ENCODE measurements around the gene CAPNS1. TPM values are rescaled to one million over a fixed set of nuclear protein-coding genes. Genes with fewer than 3 reads are reported as not detected.

Gene CAPNS1
- total RNA-seq, 1 donor, result 346 TPM

DNA sequence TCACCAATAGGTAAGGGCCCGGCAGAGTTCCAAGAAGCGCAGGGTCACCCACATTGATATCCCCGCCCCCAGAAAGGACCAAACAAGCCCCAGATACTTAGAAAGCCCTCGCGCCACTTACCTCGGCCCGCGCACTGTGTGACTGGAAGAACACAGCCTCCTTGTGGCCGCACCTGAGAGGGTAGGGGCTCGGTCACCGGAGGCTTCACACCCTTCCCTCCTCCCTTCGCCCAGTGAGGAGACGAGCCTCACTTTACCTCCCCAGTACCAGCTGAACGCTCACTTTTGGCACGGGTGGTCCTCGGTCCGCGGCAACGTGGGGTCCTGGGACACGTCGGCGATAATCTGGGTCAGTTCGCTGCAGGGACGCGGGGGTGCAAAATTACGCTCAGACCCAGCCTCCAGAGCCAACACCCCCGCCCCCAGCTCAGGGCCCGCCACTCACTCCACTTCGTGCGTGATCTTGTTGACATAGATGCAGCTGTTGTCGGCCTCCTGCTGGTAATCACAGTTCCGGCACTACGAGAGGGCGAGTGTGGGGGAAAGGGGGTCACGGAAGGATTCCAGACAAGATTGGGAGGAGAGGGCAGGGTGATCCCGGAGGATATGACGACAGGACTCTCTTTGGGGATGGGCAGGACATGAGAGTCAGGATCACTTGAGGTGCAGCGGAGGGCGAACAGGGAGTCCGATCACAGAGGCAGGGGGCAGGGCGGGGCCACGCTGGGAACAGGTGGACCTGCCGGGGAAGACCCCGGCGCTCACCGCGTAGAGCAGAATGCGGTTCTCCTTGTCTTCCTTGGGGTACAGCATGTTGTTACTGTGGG, 25.8 kb upstream of the CAPNS1 start:
- peak; percentile 40 for DNase-seq (ENCODE audit: low read depth)
- TF ChIP-seq, protein P1, sequence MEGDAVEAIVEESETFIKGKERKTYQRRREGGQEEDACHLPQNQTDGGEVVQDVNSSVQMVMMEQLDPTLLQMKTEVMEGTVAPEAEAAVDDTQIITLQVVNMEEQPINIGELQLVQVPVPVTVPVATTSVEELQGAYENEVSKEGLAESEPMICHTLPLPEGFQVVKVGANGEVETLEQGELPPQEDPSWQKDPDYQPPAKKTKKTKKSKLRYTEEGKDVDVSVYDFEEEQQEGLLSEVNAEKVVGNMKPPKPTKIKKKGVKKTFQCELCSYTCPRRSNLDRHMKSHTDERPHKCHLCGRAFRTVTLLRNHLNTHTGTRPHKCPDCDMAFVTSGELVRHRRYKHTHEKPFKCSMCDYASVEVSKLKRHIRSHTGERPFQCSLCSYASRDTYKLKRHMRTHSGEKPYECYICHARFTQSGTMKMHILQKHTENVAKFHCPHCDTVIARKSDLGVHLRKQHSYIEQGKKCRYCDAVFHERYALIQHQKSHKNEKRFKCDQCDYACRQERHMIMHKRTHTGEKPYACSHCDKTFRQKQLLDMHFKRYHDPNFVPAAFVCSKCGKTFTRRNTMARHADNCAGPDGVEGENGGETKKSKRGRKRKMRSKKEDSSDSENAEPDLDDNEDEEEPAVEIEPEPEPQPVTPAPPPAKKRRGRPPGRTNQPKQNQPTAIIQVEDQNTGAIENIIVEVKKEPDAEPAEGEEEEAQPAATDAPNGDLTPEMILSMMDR (IDR thresholded peaks at IDR 0.05; ENCODE audit: insufficient read depth, low read depth, low read length), result peak; percentile 10
- peak overlapping the region; percentile 97 for H3K4me3 ChIP-seq (ENCODE audit: low read depth, low read length)

- DNase-seq (ENCODE audit: low read depth), result peak; percentile 100
- TF ChIP-seq, protein P1 (IDR thresholded peaks at IDR 0.05; ENCODE audit: insufficient read depth, low read depth, low read length), result no peak
- peak within 1 kb of the TSS; percentile 97 for H3K4me3 ChIP-seq (ENCODE audit: low read depth, low read length)
Measured at GRCh38 chr19:36114721-36115452, 25.0 kb upstream of the CAPNS1 start, which contains the start of gene POLR2I. POLR2I (minus strand) TSS chr19:36114875; CDS start chr19:36114856, 19 bp downstream.

GRCh38 chr19:36115453-36116343, 24.2 kb upstream of the CAPNS1 start, which contains the start of gene TBCB:
TBCB (plus strand) TSS chr19:36115468; CDS start chr19:36115561, 93 bp downstream.
- TF ChIP-seq, protein P1 (IDR thresholded peaks at IDR 0.05; ENCODE audit: insufficient read depth, low read depth, low read length), result no peak
- peak; percentile 32 for DNase-seq (ENCODE audit: low read depth)

GRCh38 chr19:36116344-36116637, 23.6 kb upstream of the CAPNS1 start:
- H3K4me3 ChIP-seq (ENCODE audit: low read depth, low read length), result peak overlapping the region; percentile 80
- no peak for DNase-seq (ENCODE audit: low read depth)
- TF ChIP-seq, protein P1 (IDR thresholded peaks at IDR 0.05; ENCODE audit: insufficient read depth, low read depth, low read length), result no peak

More at GRCh38 chr19:36115453-36116343, 24.2 kb upstream of the CAPNS1 start, which contains the start of gene TBCB:
- peak within 1 kb of the TSS; percentile 97 for H3K4me3 ChIP-seq (ENCODE audit: low read depth, low read length)

GRCh38 chr19:36120092-36120983, 19.5 kb upstream of the CAPNS1 start:
- DNase-seq (ENCODE audit: low read depth), result no peak
- TF ChIP-seq, protein P1 (IDR thresholded peaks at IDR 0.05; ENCODE audit: insufficient read depth, low read depth, low read length), result no peak

More at GRCh38 chr19:36120092-36120983, 19.5 kb upstream of the CAPNS1 start:
- no peak overlapping the region for H3K4me3 ChIP-seq (ENCODE audit: low read depth, low read length)

Data from fibroblast of villous mesenchyme (primary cell).